Esophagus (tissue), 2 donors: Measurements from ENCODE around the gene RPS6KB1. TPM values are rescaled to one million over a fixed set of nuclear protein-coding genes. Genes with fewer than 3 reads are reported as not detected.
"Not testable (repeated sequence)": the region's sequence is repeated elsewhere in the genome, so short reads cannot be mapped to it uniquely, and the experiment has no call there.

Experiments used
- H3K27ac ChIP-seq, 2 donors: one replicate each; pipeline ENCODE4 v1.5.1; 2013; ENCODE audit warnings: low read depth in 2 of 2, mild to moderate bottlenecking in 2 of 2, inconsistent platforms in 1 of 2, low read length in 1 of 2, moderate library complexity in 1 of 2
- H3K27me3 ChIP-seq, 2 donors: one replicate each; pipeline ENCODE4 v1.6.1; 2013; ENCODE audit warnings: low read length in 2 of 2, control low read depth in 1 of 2, mild to moderate bottlenecking in 1 of 2; ENCODE audit not compliant: insufficient read depth in 2 of 2, control insufficient read depth in 1 of 2
- H3K36me3 ChIP-seq, 2 donors: one replicate each; pipeline ENCODE4 v1.6.1; 2013; ENCODE audit warnings: low read length in 1 of 2; ENCODE audit not compliant: control insufficient read depth in 2 of 2, insufficient read depth in 2 of 2
- H3K4me1 ChIP-seq, 2 donors: one replicate each; pipeline ENCODE4 v1.6.1; 2013; ENCODE audit warnings: low read length in 1 of 2; ENCODE audit not compliant: control insufficient read depth in 2 of 2, insufficient read depth in 2 of 2
- H3K4me3 ChIP-seq, 2 donors: one replicate each; pipeline ENCODE4 v1.5.1; 2013; ENCODE audit warnings: low read length in 2 of 2, mild to moderate bottlenecking in 2 of 2, low read depth in 1 of 2, moderate library complexity in 1 of 2
- H3K9me3 ChIP-seq, 2 donors: one replicate each; pipeline ENCODE4 v1.6.1; 2013; ENCODE audit warnings: mild to moderate bottlenecking in 2 of 2, low read depth in 1 of 2, low read length in 1 of 2, moderate library complexity in 1 of 2; ENCODE audit not compliant: control insufficient read depth in 2 of 2, insufficient read depth in 1 of 2
- WGBS, 2 donors: extraction: QIAGEN DNeasy Blood & Tissue Kit; methylation state at CpG; one replicate each; pipeline ENCODE4 v1.1.7; 2013; 5-methylcytosine and 5-hydroxymethylcytosine counted together
- polyA plus RNA-seq, 2 donors: library from polyadenylated mRNA; stranded (reverse); fragments of 200-250 nt; gene quantifications; one replicate each; pipeline ENCODE4 v1.2.3, GENCODE V29; 2013
- donor health status: healthy with polysubstance abuse.
- donor health status: Bipolar disorder and iron deficiency.

RPS6KB1 gene
- polyA plus RNA-seq, 2 donors = 13.2 to 13.5 TPM

- peak overlapping the region; percentile 87 to 90 for H3K27ac ChIP-seq
- 5% methylated on average over 25 of the region's 25 CpGs for WGBS, 2 donors
- no peaks in the 10 kb centered on the region for H3K9me3 ChIP-seq
- no peaks in the 10 kb centered on the region for H3K27me3 ChIP-seq
- peaks cover 0 to 4% of the 10 kb centered on the region in 2 donors for H3K36me3 ChIP-seq
- peak overlapping the region; percentile 70 to 91 for H3K4me3 ChIP-seq
- H3K4me1 ChIP-seq = peaks cover 0 to 4% of the 10 kb centered on the region in 2 donors
Observed at GRCh38 chr17:59892251-59892923, 534 bp upstream of the RPS6KB1 start.

- H3K27me3 ChIP-seq = no peaks in the 10 kb centered on the region
- H3K4me1 ChIP-seq = peaks cover 0 to 4% of the 10 kb centered on the region in 2 donors
- H3K36me3 ChIP-seq = no peaks in the 10 kb centered on the region
- peak overlapping the region; percentile 84 to 92 for H3K27ac ChIP-seq
- peak overlapping the region; percentile 90 to 91 for H3K4me3 ChIP-seq
- WGBS, 2 donors = 0 to 1% methylated on average over 11 of the region's 11 CpGs
- H3K9me3 ChIP-seq = no peaks in the 10 kb centered on the region
Observed at GRCh38 chr17:59893676-59894100, 767 bp downstream of the RPS6KB1 start.

- no peak overlapping the region for H3K4me3 ChIP-seq
- 71 to 78% methylated on average over 4 of the region's 4 CpGs for WGBS, 2 donors
- no peaks in the 10 kb centered on the region for H3K27me3 ChIP-seq
- no peaks in the 10 kb centered on the region for H3K36me3 ChIP-seq
- H3K4me1 ChIP-seq = peaks cover 0 to 2% of the 10 kb centered on the region in 2 donors
- no peak overlapping the region for H3K27ac ChIP-seq
- no peaks in the 10 kb centered on the region for H3K9me3 ChIP-seq
Observed at GRCh38 chr17:59897090-59897489, 4.2 kb downstream of the RPS6KB1 start.

GRCh38 chr17:59899099-59899498 lies 6.2 kb downstream of the RPS6KB1 start:
- Histone ChIP-seq H3K4me3 (no peak overlapping the region), H3K36me3 (no peaks in the 10 kb centered on the region), H3K27me3 (no peaks in the 10 kb centered on the region), H3K4me1 (peaks cover 0 to 2% of the 10 kb centered on the region in 2 donors), H3K9me3 (no peaks in the 10 kb centered on the region), H3K27ac (no peak overlapping the region)
- 81 to 86% methylated on average over 5 of the region's 5 CpGs for WGBS, 2 donors

- 95 to 97% methylated on average over 8 of the region's 8 CpGs for WGBS, 2 donors
Observed at GRCh38 chr17:59901604-59902003, 8.7 kb downstream of the RPS6KB1 start.

DNA sequence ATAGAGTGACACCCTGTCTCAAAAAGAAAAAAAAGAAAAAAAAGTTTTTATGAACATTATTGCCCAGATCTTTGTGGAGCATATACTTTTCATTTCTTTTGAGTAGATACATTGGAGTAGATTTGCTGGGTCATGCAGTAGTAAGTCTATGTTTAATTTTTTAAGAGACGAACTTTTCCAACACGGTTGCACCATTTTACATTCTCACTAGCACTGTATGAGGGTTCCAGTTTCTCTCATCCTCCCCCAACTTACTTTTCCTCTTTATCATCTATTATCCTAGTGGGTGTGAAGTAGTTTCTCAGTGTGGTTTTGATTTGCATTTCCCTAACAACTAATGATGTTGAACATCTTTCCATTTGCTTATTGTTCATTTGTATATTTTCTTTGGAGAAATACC lies 10.5 kb downstream of the RPS6KB1 start:
- Histone ChIP-seq H3K4me1 (no peaks in the 10 kb centered on the region), H3K27me3 (no peaks in the 10 kb centered on the region), H3K9me3 (no peaks in the 10 kb centered on the region), H3K36me3 (no peaks in the 10 kb centered on the region), H3K4me3 (no peak overlapping the region), H3K27ac (no peak overlapping the region)
- 81 to 82% methylated on average over 2 of the region's 2 CpGs for WGBS, 2 donors

More at GRCh38 chr17:59901604-59902003, 8.7 kb downstream of the RPS6KB1 start:
- no peak overlapping the region for H3K4me3 ChIP-seq
- no peaks in the 10 kb centered on the region for H3K27me3 ChIP-seq
- H3K36me3 ChIP-seq = no peaks in the 10 kb centered on the region
- no peaks in the 10 kb centered on the region for H3K9me3 ChIP-seq
- no peaks in the 10 kb centered on the region for H3K4me1 ChIP-seq
- no peak overlapping the region for H3K27ac ChIP-seq

DNA sequence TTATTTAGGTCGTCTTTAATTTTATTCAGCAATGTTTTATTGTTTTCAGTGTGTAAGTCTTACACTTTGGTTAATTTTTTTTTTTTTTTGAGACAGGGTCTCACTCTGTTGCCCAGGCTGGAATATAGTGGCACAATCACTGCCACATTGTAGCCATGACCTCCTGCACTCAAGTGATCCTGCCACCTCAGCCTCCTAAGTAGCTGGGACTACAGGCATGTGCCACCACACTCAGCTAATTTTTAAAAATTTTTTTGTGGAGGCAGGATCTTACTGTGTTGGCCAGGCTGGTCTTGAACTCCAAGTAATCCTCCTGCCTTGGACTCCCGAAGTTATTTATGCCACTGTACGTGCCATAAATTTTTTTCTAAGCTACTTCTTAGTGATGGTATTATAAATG lies 14.5 kb downstream of the RPS6KB1 start:
- WGBS, 2 donors = 91 to 94% methylated on average over 3 of the region's 3 CpGs
- no peaks in the 10 kb centered on the region for H3K9me3 ChIP-seq
- H3K36me3 ChIP-seq = no peaks in the 10 kb centered on the region
- H3K4me3 ChIP-seq = no peak overlapping the region
- no peaks in the 10 kb centered on the region for H3K4me1 ChIP-seq
- H3K27ac ChIP-seq = no peak overlapping the region
- no peaks in the 10 kb centered on the region for H3K27me3 ChIP-seq

- Histone ChIP-seq H3K36me3 (peaks cover 0 to 11% of the 10 kb centered on the region in 2 donors), H3K4me3 (no peak overlapping the region), H3K27ac (no peak overlapping the region), H3K27me3 (no peaks in the 10 kb centered on the region), H3K4me1 (no peaks in the 10 kb centered on the region), H3K9me3 (no peaks in the 10 kb centered on the region)
- WGBS, 2 donors = 66 to 70% methylated on average over 1 of the region's 1 CpG
Observed at GRCh38 chr17:59914274-59914854, 21.4 kb downstream of the RPS6KB1 start.

DNA sequence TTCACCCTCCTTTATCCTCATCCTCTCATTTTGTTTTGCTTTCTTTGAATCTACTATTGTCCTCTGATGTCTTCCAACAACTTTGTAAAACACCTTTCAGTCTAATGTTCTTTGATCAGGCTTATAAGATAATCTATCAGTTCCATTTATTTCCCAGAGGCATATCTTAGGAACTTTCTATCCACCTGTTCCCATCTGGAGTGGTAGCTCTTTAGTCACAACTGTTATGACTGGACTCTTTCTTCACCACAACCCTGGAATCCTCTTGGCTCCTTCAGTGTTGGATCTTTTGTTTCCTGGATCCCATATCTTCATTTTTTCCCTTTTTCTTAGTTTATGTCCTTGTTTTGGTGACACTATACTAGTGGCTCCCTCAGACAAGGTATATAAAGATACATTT lies 23.5 kb downstream of the RPS6KB1 start:
- H3K36me3 ChIP-seq = peaks cover 0 to 11% of the 10 kb centered on the region in 2 donors
- H3K4me1 ChIP-seq = no peaks in the 10 kb centered on the region
- H3K4me3 ChIP-seq = no peak overlapping the region

GRCh38 chr17:59920637-59921036 lies 27.7 kb downstream of the RPS6KB1 start:
- 94 to 98% methylated on average over 5 of the region's 5 CpGs for WGBS, 2 donors
- H3K4me1 ChIP-seq, H3K36me3 ChIP-seq, H3K4me3 ChIP-seq, H3K9me3 ChIP-seq, H3K27ac ChIP-seq, H3K27me3 ChIP-seq: not testable (repeated sequence)

More for the DNA sequence above, 23.5 kb downstream of the RPS6KB1 start:
- Histone ChIP-seq H3K27me3 (no peaks in the 10 kb centered on the region), H3K27ac (no peak overlapping the region), H3K9me3 (no peaks in the 10 kb centered on the region)
